Activated naive CD8-positive, alpha-beta T cell treated with anti-CD3 and anti-CD28 coated beads, Interleukin-2, amount 50 U/mL, for 24 hours (primary cell): ENCODE measurements around the gene CDH8.
"Not testable (repeated sequence)": the region's sequence is repeated elsewhere in the genome, so short reads cannot be mapped to it uniquely, and the experiment has no call there.

ENCODE experiments used
- ATAC-seq: fragments of 150-1000 bp; cut with Tn5 transposase; one replicate; pipeline ENCODE4 v1.10.0; 2021
- DNase-seq: peaks from one replicate; pipeline ENCODE4 v3.0.0; 2021
- H3K27ac Mint-ChIP-seq: one replicate; pipeline ENCODE4 v1.8.0; 2021; ENCODE audit warnings: mild to moderate bottlenecking, mixed read lengths
- H3K27me3 Mint-ChIP-seq: one replicate; pipeline ENCODE4 v1.8.0; 2021; ENCODE audit warnings: mixed read lengths
- H3K36me3 Mint-ChIP-seq: one replicate; pipeline ENCODE4 v1.8.0; 2021; ENCODE audit warnings: low read depth, mixed read lengths
- H3K4me1 Mint-ChIP-seq: one replicate; pipeline ENCODE4 v1.8.0; 2021; ENCODE audit warnings: mixed read lengths
- H3K4me3 Mint-ChIP-seq: one replicate; pipeline ENCODE4 v1.8.0; 2021; ENCODE audit warnings: mild to moderate bottlenecking, moderate library complexity, mixed read lengths
- H3K9me3 Mint-ChIP-seq: one replicate; pipeline ENCODE4 v1.8.0; 2021; ENCODE audit warnings: mixed read lengths

The CDH8 gene

DNA sequence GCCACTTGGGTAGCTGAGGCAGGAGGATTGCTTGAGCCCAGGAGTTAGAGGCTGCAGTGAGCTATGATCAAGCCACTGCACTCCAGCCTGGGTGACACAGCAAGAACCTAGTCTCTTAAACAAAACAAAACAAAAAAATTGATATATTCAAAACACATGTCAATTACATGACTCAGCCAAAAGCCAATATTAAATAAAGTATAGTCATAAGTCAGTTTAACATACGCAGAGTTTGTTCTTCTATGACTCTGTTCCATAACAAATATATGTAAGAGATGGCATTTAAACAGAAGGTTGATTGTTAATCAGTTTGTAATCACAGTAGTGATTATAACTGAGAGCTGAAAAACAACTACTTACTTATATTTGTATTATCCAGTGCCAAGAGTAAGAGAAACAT lies 106.5 kb downstream of the CDH8 start:
- Mint-ChIP-seq H3K4me1 (no peaks in the 10 kb centered on the region), H3K36me3 (no peaks in the 10 kb centered on the region), H3K9me3 (peaks cover 5% of the 10 kb centered on the region)

GRCh38 chr16:61926766-61927165 lies 109.5 kb downstream of the CDH8 start:
- Mint-ChIP-seq H3K36me3 (no peaks in the 10 kb centered on the region), H3K27ac (no peak overlapping the region), H3K4me1 (no peaks in the 10 kb centered on the region), H3K27me3 (no peaks in the 10 kb centered on the region), H3K4me3 (no peak overlapping the region), H3K9me3 (peaks cover 5% of the 10 kb centered on the region)
- ATAC-seq = no peak
- DNase-seq = no peak

More for the DNA sequence above, 106.5 kb downstream of the CDH8 start:
- no peak overlapping the region for H3K27ac Mint-ChIP-seq
- no peak overlapping the region for H3K4me3 Mint-ChIP-seq
- H3K27me3 Mint-ChIP-seq = no peaks in the 10 kb centered on the region
- DNase-seq = no peak
- no peak for ATAC-seq

DNA sequence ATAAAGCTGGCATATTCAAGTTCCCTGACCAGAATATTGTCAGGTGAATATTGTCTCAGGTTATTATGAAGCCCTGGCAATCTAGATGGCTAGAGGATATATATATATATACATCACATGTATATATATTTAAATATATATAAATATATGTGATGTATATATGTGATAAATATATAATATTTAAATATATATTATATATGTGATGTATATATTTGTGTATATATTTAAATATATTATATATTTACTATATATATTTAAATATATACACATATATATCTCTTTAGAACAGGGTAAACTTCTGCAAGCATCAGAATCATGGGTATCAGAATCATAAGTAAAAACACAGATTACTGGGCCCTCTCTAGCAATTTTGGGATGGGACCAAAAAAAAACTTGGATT lies 112.6 kb downstream of the CDH8 start:
- DNase-seq (no peak), ATAC-seq (no peak)
- Mint-ChIP-seq H3K27ac (no peak overlapping the region), H3K36me3 (no peaks in the 10 kb centered on the region), H3K27me3 (no peaks in the 10 kb centered on the region), H3K4me3 (no peak overlapping the region), H3K9me3 (peaks cover 5% of the 10 kb centered on the region), H3K4me1 (no peaks in the 10 kb centered on the region)

- Mint-ChIP-seq H3K4me3 (no peak overlapping the region), H3K4me1 (no peaks in the 10 kb centered on the region), H3K27me3 (no peaks in the 10 kb centered on the region), H3K36me3 (no peaks in the 10 kb centered on the region), H3K27ac (no peak overlapping the region), H3K9me3 (peaks cover 9% of the 10 kb centered on the region)
- no peak for ATAC-seq
- no peak for DNase-seq
These were observed 114.9 kb downstream of the CDH8 start for GRCh38 chr16:61921373-61921772.

DNA sequence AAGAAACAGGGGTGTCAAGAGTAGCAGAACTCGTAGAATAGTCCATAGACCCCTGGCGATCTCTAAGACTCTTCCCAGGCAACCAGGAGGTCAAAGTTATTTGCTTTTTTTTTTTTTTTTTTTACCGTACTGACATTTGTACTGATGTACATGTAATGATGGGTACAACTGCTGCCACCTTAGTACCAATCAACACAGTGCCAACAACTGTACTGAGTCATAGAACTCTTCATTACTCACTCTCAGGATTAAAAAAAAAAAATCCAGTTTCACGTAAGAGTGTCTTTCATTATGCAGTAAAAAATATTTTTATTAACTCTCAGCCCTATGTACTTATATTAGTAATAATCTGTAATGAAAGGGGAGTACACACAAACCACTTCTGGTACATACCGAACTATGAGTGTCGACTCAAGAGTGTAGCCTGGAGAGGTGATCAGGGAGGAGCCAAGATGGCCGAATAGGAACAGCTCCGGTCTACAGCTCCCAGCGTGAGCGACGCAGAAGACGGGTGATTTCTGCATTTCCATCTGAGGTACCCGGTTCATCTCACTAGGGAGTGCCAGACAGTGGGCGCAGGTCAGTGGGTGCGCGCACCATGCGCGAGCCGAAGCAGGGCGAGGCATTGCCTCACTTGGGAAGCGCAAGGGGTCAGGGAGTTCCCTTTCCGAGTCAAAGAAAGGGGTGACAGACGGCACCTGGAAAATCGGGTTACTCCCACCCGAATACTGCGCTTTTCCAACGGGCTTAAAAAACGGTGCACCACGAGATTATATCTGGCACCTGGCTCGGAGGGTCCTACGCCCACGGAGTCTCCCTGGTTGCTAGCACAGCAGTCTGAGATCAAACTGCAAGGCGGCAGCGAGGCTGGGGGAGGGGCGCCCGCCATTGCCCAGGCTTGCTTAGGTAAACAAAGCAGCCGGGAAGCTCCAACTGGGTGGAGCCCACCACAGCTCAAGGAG lies 118.1 kb downstream of the CDH8 start:
- H3K27me3 Mint-ChIP-seq, ATAC-seq, DNase-seq, H3K4me3 Mint-ChIP-seq, H3K27ac Mint-ChIP-seq, H3K4me1 Mint-ChIP-seq, H3K36me3 Mint-ChIP-seq: not testable (repeated sequence)
- peaks cover 13% of the 10 kb centered on the region for H3K9me3 Mint-ChIP-seq

DNA sequence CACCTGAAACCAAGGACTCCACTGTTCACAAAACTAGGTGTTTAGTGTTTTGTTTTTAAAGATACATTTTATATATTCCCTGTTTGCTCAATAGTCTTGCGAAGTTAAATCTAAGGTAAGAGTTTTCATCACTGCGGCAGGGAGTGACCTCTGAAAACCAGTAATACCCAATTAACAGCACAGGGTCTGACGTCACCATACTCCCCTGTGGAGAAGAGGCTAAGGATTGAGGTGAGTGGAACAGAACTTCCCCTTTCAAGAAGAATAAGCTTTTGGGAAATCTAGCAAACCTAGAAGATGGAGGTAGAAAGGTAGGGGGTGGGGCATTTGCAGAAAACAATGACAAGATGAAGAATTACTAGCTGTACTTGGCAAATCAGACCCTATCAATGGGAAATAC lies 120.7 kb downstream of the CDH8 start:
- H3K4me1 Mint-ChIP-seq = no peaks in the 10 kb centered on the region
- DNase-seq (no peak), ATAC-seq (no peak)
- no peaks in the 10 kb centered on the region for H3K36me3 Mint-ChIP-seq
- no peaks in the 10 kb centered on the region for H3K27me3 Mint-ChIP-seq
- no peak overlapping the region for H3K4me3 Mint-ChIP-seq
- H3K27ac Mint-ChIP-seq = no peak overlapping the region
- H3K9me3 Mint-ChIP-seq = peaks cover 13% of the 10 kb centered on the region

DNA sequence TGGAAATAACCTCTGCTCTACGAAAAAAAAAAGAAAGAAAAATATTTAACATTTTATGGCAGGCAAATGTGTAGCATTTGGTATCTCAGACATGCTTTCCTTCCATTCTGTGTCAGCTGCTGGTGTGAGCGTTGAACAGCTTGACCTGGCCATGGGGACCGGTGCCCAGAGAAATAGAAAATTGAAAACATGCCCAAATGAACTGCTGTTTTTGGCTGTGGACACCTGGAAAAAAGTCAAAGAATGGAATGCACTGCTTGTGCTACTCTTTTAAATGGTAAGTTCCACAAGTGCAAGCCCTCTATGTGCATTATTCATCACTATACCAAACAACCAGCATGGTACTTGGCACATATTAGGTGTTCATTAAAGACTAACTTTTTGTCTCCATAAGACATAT lies 127.2 kb downstream of the CDH8 start:
- H3K4me3 Mint-ChIP-seq = no peak overlapping the region
- no peaks in the 10 kb centered on the region for H3K4me1 Mint-ChIP-seq
- H3K27ac Mint-ChIP-seq = no peak overlapping the region
- H3K27me3 Mint-ChIP-seq = no peaks in the 10 kb centered on the region
- H3K36me3 Mint-ChIP-seq = no peaks in the 10 kb centered on the region
- ATAC-seq (no peak), DNase-seq (no peak)
- H3K9me3 Mint-ChIP-seq = peaks cover 13% of the 10 kb centered on the region

- DNase-seq (no peak), ATAC-seq (no peak)
- no peak overlapping the region for H3K4me3 Mint-ChIP-seq
- no peaks in the 10 kb centered on the region for H3K27me3 Mint-ChIP-seq
- H3K36me3 Mint-ChIP-seq = no peaks in the 10 kb centered on the region
- H3K27ac Mint-ChIP-seq = no peak overlapping the region
- H3K9me3 Mint-ChIP-seq = peaks cover 16% of the 10 kb centered on the region
- no peaks in the 10 kb centered on the region for H3K4me1 Mint-ChIP-seq
These were observed 127.8 kb downstream of the CDH8 start for GRCh38 chr16:61908426-61908825.

- H3K4me3 Mint-ChIP-seq = no peak overlapping the region
- no peaks in the 10 kb centered on the region for H3K27me3 Mint-ChIP-seq
- H3K9me3 Mint-ChIP-seq = peaks cover 15% of the 10 kb centered on the region
- no peaks in the 10 kb centered on the region for H3K36me3 Mint-ChIP-seq
- no peak overlapping the region for H3K27ac Mint-ChIP-seq
- no peak for DNase-seq
- no peaks in the 10 kb centered on the region for H3K4me1 Mint-ChIP-seq
- ATAC-seq = no peak
These were observed 134.5 kb downstream of the CDH8 start for GRCh38 chr16:61901689-61902088.

DNA sequence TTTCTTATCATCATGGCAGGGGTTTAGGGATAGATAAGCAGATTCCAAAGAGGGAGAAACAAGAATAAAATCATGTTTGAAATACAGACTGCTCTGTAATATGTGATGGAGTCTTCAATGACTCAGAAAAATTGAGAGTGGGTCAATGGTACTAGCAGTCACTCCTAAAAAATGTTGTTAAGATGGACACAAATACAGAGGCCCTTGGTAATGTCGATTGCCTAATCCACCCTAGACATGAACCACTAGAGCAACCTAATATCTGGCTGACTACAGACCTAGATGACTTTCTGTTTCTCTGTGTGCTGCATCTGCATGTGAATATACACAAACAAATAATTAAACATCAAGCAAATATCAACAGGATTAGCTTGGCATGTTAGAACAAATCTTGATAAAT lies 135.8 kb downstream of the CDH8 start:
- Mint-ChIP-seq H3K36me3 (no peaks in the 10 kb centered on the region), H3K27me3 (no peaks in the 10 kb centered on the region), H3K4me1 (no peaks in the 10 kb centered on the region), H3K4me3 (no peak overlapping the region), H3K9me3 (peaks cover 12% of the 10 kb centered on the region), H3K27ac (no peak overlapping the region)
- ATAC-seq = no peak
- DNase-seq = no peak

DNA sequence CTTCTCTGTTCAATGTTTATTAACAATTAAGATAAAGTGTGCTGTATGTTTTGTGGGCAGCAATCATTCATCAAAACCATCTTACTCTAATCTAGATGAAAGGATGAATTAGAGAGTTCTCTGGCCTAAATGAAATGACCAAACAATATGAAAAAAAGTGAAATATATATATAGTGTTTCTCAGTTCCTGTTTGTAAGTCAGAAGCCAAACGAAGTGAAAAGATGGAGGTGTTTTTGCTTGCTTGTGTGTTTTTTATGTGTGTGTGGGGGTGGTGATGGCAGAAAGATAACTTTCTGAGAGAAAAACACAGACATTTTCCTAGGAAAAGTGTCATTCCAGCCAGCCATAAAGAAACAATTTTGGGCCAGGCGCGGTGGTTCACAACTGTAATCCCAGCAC lies 138.6 kb downstream of the CDH8 start:
- DNase-seq (no peak), ATAC-seq (no peak)
- Mint-ChIP-seq H3K9me3 (peaks cover 10% of the 10 kb centered on the region), H3K27me3 (no peaks in the 10 kb centered on the region), H3K27ac (no peak overlapping the region), H3K36me3 (no peaks in the 10 kb centered on the region), H3K4me1 (no peaks in the 10 kb centered on the region), H3K4me3 (no peak overlapping the region)

GRCh38 chr16:61892531-61892930 lies 143.7 kb downstream of the CDH8 start:
- H3K36me3 Mint-ChIP-seq = no peaks in the 10 kb centered on the region
- ATAC-seq (no peak), DNase-seq (no peak)
- H3K27ac Mint-ChIP-seq = no peak overlapping the region
- no peak overlapping the region for H3K4me3 Mint-ChIP-seq
- no peaks in the 10 kb centered on the region for H3K27me3 Mint-ChIP-seq
- H3K9me3 Mint-ChIP-seq = peaks cover 4% of the 10 kb centered on the region
- H3K4me1 Mint-ChIP-seq = no peaks in the 10 kb centered on the region

- no peak overlapping the region for H3K4me3 Mint-ChIP-seq
- H3K27me3 Mint-ChIP-seq = no peaks in the 10 kb centered on the region
- no peaks in the 10 kb centered on the region for H3K4me1 Mint-ChIP-seq
- no peak for DNase-seq
- no peaks in the 10 kb centered on the region for H3K36me3 Mint-ChIP-seq
- no peak overlapping the region for H3K27ac Mint-ChIP-seq
- H3K9me3 Mint-ChIP-seq = peaks cover 4% of the 10 kb centered on the region
- no peak for ATAC-seq
These were observed 144.8 kb downstream of the CDH8 start for GRCh38 chr16:61891460-61891859.

GRCh38 chr16:61890386-61890785 lies 145.9 kb downstream of the CDH8 start:
- DNase-seq (no peak), ATAC-seq (no peak)
- Mint-ChIP-seq H3K36me3 (no peaks in the 10 kb centered on the region), H3K4me3 (no peak overlapping the region), H3K9me3 (peaks cover 12% of the 10 kb centered on the region), H3K27ac (no peak overlapping the region), H3K4me1 (no peaks in the 10 kb centered on the region), H3K27me3 (no peaks in the 10 kb centered on the region)

DNA sequence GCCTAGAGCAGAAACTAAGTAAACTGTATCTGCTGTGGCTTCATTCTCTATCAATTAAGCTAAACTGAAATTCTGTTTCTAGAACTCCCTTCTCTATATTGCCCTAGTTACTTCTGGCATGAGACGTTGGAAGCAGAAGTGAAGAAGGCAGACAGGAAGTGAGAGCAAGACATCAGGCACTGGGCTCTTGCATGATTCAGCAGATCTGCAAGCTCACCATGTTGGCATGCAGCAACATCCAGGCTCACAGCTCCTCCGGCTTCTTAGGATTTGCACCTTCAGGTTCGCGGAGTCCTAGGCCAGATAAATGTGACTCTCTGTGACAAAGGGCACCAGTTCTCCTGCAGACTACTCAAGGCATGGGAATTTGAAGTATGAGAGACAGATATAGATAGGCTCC lies 148.3 kb downstream of the CDH8 start:
- DNase-seq = no peak
- H3K9me3 Mint-ChIP-seq = peaks cover 12% of the 10 kb centered on the region
- no peak overlapping the region for H3K27ac Mint-ChIP-seq
- H3K36me3 Mint-ChIP-seq = no peaks in the 10 kb centered on the region
- no peak overlapping the region for H3K4me3 Mint-ChIP-seq
- no peaks in the 10 kb centered on the region for H3K4me1 Mint-ChIP-seq
- ATAC-seq = no peak
- H3K27me3 Mint-ChIP-seq = no peaks in the 10 kb centered on the region
